ENCODE results near the gene SFTPD. TPM values are rescaled to one million over a fixed set of nuclear protein-coding genes. Genes with fewer than 3 reads are reported as not detected.

The SFTPD gene
- total RNA-seq, 3 donors from 2014 or later: 0.29 to 0.40 (median 0.33) TPM

Other genes starting within 250 kb of the SFTPD start
- gene NUTM2B, start 245.9 kb downstream of the SFTPD start, total RNA-seq: under 1 TPM; 0.30 to 0.53 (median 0.33) TPM
- under 1 TPM; 0.08 to 0.19 (median 0.13) TPM for gene NUTM2E, start 122.4 kb downstream of the SFTPD start, total RNA-seq
- gene TMEM254, start 129.6 kb upstream of the SFTPD start, total RNA-seq: 10 to 100 TPM in 1 of 3 donors, 1 to 10 TPM in 2; 9.7 to 12.2 (median 9.7) TPM
- gene PLAC9, start 183.6 kb upstream of the SFTPD start, total RNA-seq: not detected